ENCODE measurements around the gene HCFC1.

DNA sequence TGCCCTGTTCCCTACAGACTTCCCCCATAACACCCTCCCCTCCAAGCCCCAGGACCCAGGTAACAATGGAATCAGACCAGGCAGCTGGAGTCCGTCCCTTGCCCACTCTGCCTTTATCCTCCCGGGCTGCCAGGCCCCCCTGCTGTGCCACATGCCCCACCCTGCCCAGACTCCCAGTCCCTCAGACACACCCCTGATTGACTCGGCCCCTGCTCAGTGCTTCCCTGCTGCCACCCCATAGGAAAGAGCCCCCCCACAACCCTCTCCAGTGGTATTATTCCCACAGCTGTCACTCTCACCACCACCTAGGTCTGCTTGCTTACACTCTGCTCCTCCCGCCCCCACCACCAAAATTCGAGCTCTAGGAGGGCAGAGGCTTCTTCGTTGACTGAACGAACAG lies 32.0 kb downstream of the HCFC1 start:
- TF ChIP-seq, protein P1, sequence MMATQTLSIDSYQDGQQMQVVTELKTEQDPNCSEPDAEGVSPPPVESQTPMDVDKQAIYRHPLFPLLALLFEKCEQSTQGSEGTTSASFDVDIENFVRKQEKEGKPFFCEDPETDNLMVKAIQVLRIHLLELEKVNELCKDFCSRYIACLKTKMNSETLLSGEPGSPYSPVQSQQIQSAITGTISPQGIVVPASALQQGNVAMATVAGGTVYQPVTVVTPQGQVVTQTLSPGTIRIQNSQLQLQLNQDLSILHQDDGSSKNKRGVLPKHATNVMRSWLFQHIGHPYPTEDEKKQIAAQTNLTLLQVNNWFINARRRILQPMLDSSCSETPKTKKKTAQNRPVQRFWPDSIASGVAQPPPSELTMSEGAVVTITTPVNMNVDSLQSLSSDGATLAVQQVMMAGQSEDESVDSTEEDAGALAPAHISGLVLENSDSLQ (IDR thresholded peaks at IDR 0.05) = no peak
- TF ChIP-seq FOXM1 (IDR thresholded peaks at IDR 0.05; ENCODE audit: borderline replicate concordance) (no peak), SP1 (IDR thresholded peaks at IDR 0.05) (no peak), TARDBP (IDR thresholded peaks at IDR 0.05) (no peak), BHLHE40 (IDR thresholded peaks at IDR 0.05; ENCODE audit: borderline replicate concordance) (no peak), SUZ12 (IDR thresholded peaks at IDR 0.05) (no peak), ELF4 (IDR thresholded peaks at IDR 0.05) (no peak), ARNT (IDR thresholded peaks at IDR 0.05) (no peak)
